K562 (cell line): ENCODE measurements around the gene NET1. TPM values are rescaled to one million over a fixed set of nuclear protein-coding genes. Genes with fewer than 3 reads are reported as not detected.

ENCODE experiments used
- CEBPB ChIP-seq: fragments of 450-650 bp; IDR thresholded peaks from 2 replicates; pipeline ENCODE4 v1.6.1; 2016; ENCODE audit warnings: missing genetic modification characterization, missing compliant biosample characterization
- HNRNPK ChIP-seq: fragments of 200-400 bp; formaldehyde crosslinking; IDR thresholded peaks from one replicate; pipeline ENCODE4 v1.6.1; 2018; ENCODE audit warnings: mild to moderate bottlenecking, low read depth, low read length; ENCODE audit not compliant: poor library complexity, severe bottlenecking
- MAZ ChIP-seq, 2 experiments: fragments of 450-650 bp in 1 of 2; sonication (generic) in 1 of 2; formaldehyde crosslinking; IDR thresholded peaks in 1 of 2; conservative IDR thresholded peaks in 1 of 2; 2 replicates each; pipeline versions ENCODE4 v1.4.0 to v1.5.0; 2020; ENCODE audit warnings: mild to moderate bottlenecking in 1 of 2, missing genetic modification reagents in 1 of 2
- RBM22 ChIP-seq: fragments of 200-400 bp; formaldehyde crosslinking; IDR thresholded peaks from 2 replicates; pipeline ENCODE4 v1.6.1; 2018; ENCODE audit warnings: low read length, low read depth; ENCODE audit not compliant: poor library complexity, severe bottlenecking
- RBM39 ChIP-seq: fragments of 200-400 bp; formaldehyde crosslinking; optimal IDR thresholded peaks from 2 replicates; pipeline ENCODE3; 2018; ENCODE audit warnings: low read depth, low read length
- RFX5 ChIP-seq: IDR thresholded peaks from 2 replicates; pipeline ENCODE4 v1.6.1; 2011; ENCODE audit warnings: low read depth, mild to moderate bottlenecking, improper control_type of control experiment, low read length
- SIN3B ChIP-seq: fragments of 450-650 bp; IDR thresholded peaks from 2 replicates; pipeline ENCODE4 v1.6.1; 2017; ENCODE audit warnings: low read depth, mild to moderate bottlenecking, moderate library complexity
- SOX6 ChIP-seq: fragments of 450-650 bp; IDR thresholded peaks from 2 replicates; pipeline ENCODE4 v1.6.1; 2014; ENCODE audit warnings: mild to moderate bottlenecking
- TAF1 ChIP-seq: IDR thresholded peaks from 2 replicates; pipeline ENCODE4 v1.6.1; 2011; ENCODE audit warnings: mild to moderate bottlenecking, low read length, moderate library complexity; ENCODE audit not compliant: insufficient read depth, control insufficient read depth, severe bottlenecking; ENCODE audit errors: extremely low read depth
- ZFP36 ChIP-seq: fragments of 150-350 bp; IDR thresholded peaks from 2 replicates; pipeline ENCODE4 v1.6.1; 2018; ENCODE audit warnings: low read length, low read depth; ENCODE audit not compliant: partially characterized antibody
- ZNF217 ChIP-seq: sonication (generic); formaldehyde crosslinking; IDR thresholded peaks from 2 replicates; pipeline ENCODE4 v1.8.0; 2022; ENCODE audit warnings: mild to moderate bottlenecking, missing genetic modification reagents
- ZNF224 ChIP-seq: sonication (generic); formaldehyde crosslinking; IDR thresholded peaks from 2 replicates; pipeline ENCODE4 v1.8.0; 2022; ENCODE audit warnings: mild to moderate bottlenecking, missing genetic modification reagents
- ZNF274 ChIP-seq: IDR thresholded peaks from 2 replicates; pipeline ENCODE4 v1.6.1; 2011; ENCODE audit warnings: low read depth, mild to moderate bottlenecking, low read length, moderate library complexity, borderline replicate concordance
- ZNF717 ChIP-seq: fragments of 250-450 bp; sonication (Bioruptor Pico); IDR thresholded peaks from 2 replicates; pipeline ENCODE4 v1.5.0; 2021
- polyA plus RNA-seq, 8 experiments: library from polyadenylated mRNA; depleted of rRNA in 4 of 8; stranded (reverse) in 5 of 8; unstranded in 3 of 8; fragments of >200 nt; fragmentation: Nextera tagmentation in 2 of 8; fragmentation: Illumina TruSeq in 1 of 8; extraction: Ambion mirVana in 2 of 8; extraction: Trizol in 1 of 8; gene quantifications; 2 replicates each; pipeline versions ENCODE4 v1.2.1 to v1.2.3, GENCODE V29; 2011 to 2014; ENCODE audit warnings: inconsistent platforms in 1 of 8, missing spikeins in 1 of 8
- total RNA-seq, 7 experiments: library from RNA; depleted of rRNA in 6 of 7; stranded (reverse); fragments of >200 nt in 6 of 7; fragmentation: Illumina TruSeq in 2 of 7; extraction: Trizol in 2 of 7; gene quantifications; 2 replicates each; pipeline versions ENCODE4 v1.2.1 to v1.2.3, GENCODE V29; 2011 to 2021; ENCODE audit warnings: low replicate concordance in 1 of 7
- TF ChIP-seq, protein P1 (sequence below): sonication (generic); formaldehyde crosslinking; IDR thresholded peaks from 2 replicates; pipeline ENCODE4 v1.8.0; 2022; ENCODE audit warnings: mild to moderate bottlenecking, missing genetic modification reagents
- TF ChIP-seq, protein P2 (sequence below): fragments of 200-800 bp; sonication (Bioruptor generic); IDR thresholded peaks from 2 replicates; pipeline ENCODE4 v1.6.1; 2017; ENCODE audit warnings: missing genetic modification characterization, missing compliant biosample characterization
- TF ChIP-seq, protein P3 (sequence below): fragments of 450-650 bp; IDR thresholded peaks from 2 replicates; pipeline ENCODE4 v1.6.1; 2016
- TF ChIP-seq, protein P4 (sequence below): sonication (generic); formaldehyde crosslinking; IDR thresholded peaks from 2 replicates; pipeline ENCODE4 v1.8.0; 2023; ENCODE audit warnings: missing genetic modification reagents, mild to moderate bottlenecking, borderline replicate concordance
- TF ChIP-seq, protein P5 (sequence below): sonication (generic); formaldehyde crosslinking; IDR thresholded peaks from 2 replicates; pipeline ENCODE4 v1.9.0; 2022; ENCODE audit warnings: mild to moderate bottlenecking, missing genetic modification reagents

NET1 gene
- total and polyA plus RNA-seq, 9 of the 15 experiments (the other 6 are each of a cell fraction or from before 2014, with no cell fraction given): 47.4 to 258 (median 106) TPM

DNA sequence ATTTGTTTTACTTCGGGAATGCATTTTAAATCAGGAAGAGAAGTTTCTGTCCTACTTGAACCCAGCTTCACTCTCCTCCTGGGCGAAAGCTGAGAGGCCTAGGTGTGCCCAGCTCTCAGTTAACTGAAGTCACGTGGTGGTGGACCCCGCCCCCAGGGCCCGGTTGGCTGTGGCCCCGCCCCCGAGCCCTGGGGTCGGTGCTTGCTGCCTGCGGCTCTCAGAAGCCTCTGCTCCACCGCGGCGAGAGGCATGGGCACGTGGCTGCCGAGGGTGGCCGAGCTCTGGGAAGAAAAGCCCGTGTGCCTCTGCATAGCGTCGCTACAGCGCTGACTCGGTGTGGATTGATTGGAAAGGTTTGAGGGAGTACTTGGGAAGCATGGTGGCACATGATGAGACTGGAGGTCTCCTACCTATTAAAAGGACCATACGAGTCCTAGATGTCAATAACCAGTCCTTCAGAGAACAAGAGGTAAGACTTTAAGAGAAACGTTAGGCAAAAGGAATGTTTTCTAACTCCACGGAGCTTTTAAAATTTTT, 34.1 kb downstream of the NET1 start (continued):
- TF ChIP-seq ZNF717 (CRISPR knock-in tag) (no peak), CEBPB (tag) (no peak), SOX6 (peak; percentile 52; the same call in 1 of the 2 replicates), ZNF274 (no peak), ZNF217 (CRISPR knock-in tag) (no peak), HNRNPK (no peak), RFX5 (no peak; the same call in 1 of the 2 replicates), SIN3B (0 out of 2 replicates have a peak, but pooled peaks have one; percentile 46), RBM22 (peak; percentile 18), TAF1 (peak; percentile 100), ZFP36 (no peak), RBM39 (peak; percentile 92), MAZ (CRISPR knock-in tag; conservative IDR thresholded peaks at IDR 0.05 in 1 of 2, IDR thresholded peaks at IDR 0.05 in 1 of 2) (peak; percentile 82 to 87; a peak in 3 of 4 replicates), ZNF224 (CRISPR knock-in tag) (no peak)
- TF ChIP-seq, protein P1, sequence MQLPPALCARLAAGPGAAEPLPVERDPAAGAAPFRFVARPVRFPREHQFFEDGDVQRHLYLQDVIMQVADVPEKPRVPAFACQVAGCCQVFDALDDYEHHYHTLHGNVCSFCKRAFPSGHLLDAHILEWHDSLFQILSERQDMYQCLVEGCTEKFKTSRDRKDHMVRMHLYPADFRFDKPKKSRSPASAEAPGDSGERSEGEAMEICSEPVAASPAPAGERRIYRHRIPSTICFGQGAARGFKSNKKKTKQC (CRISPR knock-in tag): peak; percentile 81
- TF ChIP-seq, protein P2, sequence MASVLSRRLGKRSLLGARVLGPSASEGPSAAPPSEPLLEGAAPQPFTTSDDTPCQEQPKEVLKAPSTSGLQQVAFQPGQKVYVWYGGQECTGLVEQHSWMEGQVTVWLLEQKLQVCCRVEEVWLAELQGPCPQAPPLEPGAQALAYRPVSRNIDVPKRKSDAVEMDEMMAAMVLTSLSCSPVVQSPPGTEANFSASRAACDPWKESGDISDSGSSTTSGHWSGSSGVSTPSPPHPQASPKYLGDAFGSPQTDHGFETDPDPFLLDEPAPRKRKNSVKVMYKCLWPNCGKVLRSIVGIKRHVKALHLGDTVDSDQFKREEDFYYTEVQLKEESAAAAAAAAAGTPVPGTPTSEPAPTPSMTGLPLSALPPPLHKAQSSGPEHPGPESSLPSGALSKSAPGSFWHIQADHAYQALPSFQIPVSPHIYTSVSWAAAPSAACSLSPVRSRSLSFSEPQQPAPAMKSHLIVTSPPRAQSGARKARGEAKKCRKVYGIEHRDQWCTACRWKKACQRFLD (CRISPR knock-in tag): no peak
- TF ChIP-seq, protein P3, sequence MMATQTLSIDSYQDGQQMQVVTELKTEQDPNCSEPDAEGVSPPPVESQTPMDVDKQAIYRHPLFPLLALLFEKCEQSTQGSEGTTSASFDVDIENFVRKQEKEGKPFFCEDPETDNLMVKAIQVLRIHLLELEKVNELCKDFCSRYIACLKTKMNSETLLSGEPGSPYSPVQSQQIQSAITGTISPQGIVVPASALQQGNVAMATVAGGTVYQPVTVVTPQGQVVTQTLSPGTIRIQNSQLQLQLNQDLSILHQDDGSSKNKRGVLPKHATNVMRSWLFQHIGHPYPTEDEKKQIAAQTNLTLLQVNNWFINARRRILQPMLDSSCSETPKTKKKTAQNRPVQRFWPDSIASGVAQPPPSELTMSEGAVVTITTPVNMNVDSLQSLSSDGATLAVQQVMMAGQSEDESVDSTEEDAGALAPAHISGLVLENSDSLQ: 0 out of 2 replicates have a peak, but pooled peaks have one; percentile 21
- TF ChIP-seq, protein P4, sequence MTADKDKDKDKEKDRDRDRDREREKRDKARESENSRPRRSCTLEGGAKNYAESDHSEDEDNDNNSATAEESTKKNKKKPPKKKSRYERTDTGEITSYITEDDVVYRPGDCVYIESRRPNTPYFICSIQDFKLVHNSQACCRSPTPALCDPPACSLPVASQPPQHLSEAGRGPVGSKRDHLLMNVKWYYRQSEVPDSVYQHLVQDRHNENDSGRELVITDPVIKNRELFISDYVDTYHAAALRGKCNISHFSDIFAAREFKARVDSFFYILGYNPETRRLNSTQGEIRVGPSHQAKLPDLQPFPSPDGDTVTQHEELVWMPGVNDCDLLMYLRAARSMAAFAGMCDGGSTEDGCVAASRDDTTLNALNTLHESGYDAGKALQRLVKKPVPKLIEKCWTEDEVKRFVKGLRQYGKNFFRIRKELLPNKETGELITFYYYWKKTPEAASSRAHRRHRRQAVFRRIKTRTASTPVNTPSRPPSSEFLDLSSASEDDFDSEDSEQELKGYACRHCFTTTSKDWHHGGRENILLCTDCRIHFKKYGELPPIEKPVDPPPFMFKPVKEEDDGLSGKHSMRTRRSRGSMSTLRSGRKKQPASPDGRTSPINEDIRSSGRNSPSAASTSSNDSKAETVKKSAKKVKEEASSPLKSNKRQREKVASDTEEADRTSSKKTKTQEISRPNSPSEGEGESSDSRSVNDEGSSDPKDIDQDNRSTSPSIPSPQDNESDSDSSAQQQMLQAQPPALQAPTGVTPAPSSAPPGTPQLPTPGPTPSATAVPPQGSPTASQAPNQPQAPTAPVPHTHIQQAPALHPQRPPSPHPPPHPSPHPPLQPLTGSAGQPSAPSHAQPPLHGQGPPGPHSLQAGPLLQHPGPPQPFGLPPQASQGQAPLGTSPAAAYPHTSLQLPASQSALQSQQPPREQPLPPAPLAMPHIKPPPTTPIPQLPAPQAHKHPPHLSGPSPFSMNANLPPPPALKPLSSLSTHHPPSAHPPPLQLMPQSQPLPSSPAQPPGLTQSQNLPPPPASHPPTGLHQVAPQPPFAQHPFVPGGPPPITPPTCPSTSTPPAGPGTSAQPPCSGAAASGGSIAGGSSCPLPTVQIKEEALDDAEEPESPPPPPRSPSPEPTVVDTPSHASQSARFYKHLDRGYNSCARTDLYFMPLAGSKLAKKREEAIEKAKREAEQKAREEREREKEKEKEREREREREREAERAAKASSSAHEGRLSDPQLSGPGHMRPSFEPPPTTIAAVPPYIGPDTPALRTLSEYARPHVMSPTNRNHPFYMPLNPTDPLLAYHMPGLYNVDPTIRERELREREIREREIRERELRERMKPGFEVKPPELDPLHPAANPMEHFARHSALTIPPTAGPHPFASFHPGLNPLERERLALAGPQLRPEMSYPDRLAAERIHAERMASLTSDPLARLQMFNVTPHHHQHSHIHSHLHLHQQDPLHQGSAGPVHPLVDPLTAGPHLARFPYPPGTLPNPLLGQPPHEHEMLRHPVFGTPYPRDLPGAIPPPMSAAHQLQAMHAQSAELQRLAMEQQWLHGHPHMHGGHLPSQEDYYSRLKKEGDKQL (CRISPR knock-in tag): no peak
- TF ChIP-seq, protein P5, sequence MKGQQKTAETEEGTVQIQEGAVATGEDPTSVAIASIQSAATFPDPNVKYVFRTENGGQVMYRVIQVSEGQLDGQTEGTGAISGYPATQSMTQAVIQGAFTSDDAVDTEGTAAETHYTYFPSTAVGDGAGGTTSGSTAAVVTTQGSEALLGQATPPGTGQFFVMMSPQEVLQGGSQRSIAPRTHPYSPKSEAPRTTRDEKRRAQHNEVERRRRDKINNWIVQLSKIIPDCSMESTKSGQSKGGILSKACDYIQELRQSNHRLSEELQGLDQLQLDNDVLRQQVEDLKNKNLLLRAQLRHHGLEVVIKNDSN (CRISPR knock-in tag): peak; percentile 96
